Natural killer cell treated with Interleukin-12 subunit alpha and Interleukin-12 subunit beta and Interleukin-15 and Interleukin-18, amount 100 ng/mL, for 72 hours (primary cell): ENCODE measurements around the gene TADA2A. TPM values are rescaled to one million over a fixed set of nuclear protein-coding genes. Genes with fewer than 3 reads are reported as not detected.

Source experiments
- ATAC-seq, 2 donors: fragments of 150-1000 bp; cut with Tn5 transposase in 1 of 2; sonication (Bioruptor Pico), chemical (Tn5 transposase) in 1 of 2; 2 replicates each; pipeline ENCODE4 v1.10.0; 2021
- DNase-seq: peaks from one replicate; pipeline ENCODE4 v3.0.0; 2022; ENCODE audit warnings: low spot score
- H3K27ac Mint-ChIP-seq, 2 donors: 1 replicate in 1 of 2; 2 replicates in 1 of 2; pipeline ENCODE4 v1.8.0; 2022; ENCODE audit warnings: mixed read lengths in 2 of 2, mild to moderate bottlenecking in 1 of 2, moderate library complexity in 1 of 2
- H3K27me3 Mint-ChIP-seq, 2 donors: 1 replicate in 1 of 2; 2 replicates in 1 of 2; pipeline ENCODE4 v1.8.0; 2022; ENCODE audit warnings: mixed read lengths in 2 of 2
- H3K36me3 Mint-ChIP-seq: one replicate; pipeline ENCODE4 v1.8.0; 2022; ENCODE audit warnings: mixed read lengths
- H3K4me1 Mint-ChIP-seq, 2 donors: 1 replicate in 1 of 2; 2 replicates in 1 of 2; pipeline ENCODE4 v1.8.0; 2022; ENCODE audit warnings: low read depth in 2 of 2, mixed read lengths in 2 of 2, mild to moderate bottlenecking in 1 of 2
- H3K4me3 Mint-ChIP-seq: one replicate; pipeline ENCODE4 v1.8.0; 2022; ENCODE audit warnings: mixed read lengths
- H3K9me3 Mint-ChIP-seq: 2 replicates; pipeline ENCODE4 v1.8.0; 2022; ENCODE audit warnings: mixed read lengths
- total RNA-seq, 2 donors: library from RNA; stranded (reverse); gene quantifications; one replicate each; pipeline ENCODE4 v1.2.3, GENCODE V29; 2022

The TADA2A gene
- total RNA-seq, 2 donors from 2014 or later, result 30.5 to 55.4 TPM

GRCh38 chr17:37519251-37519985 lies 112.7 kb downstream of the TADA2A start:
- Mint-ChIP-seq H3K36me3 (peaks cover 21% of the 10 kb centered on the region), H3K9me3 (no peaks in the 10 kb centered on the region), H3K27ac (peak overlapping the region; percentile 79 to 81), H3K4me1 (peaks cover 17 to 28% of the 10 kb centered on the region in 2 donors), H3K4me3 (no peak overlapping the region), H3K27me3 (no peaks in the 10 kb centered on the region)
- no peak for DNase-seq
- no peak for ATAC-seq

- Mint-ChIP-seq H3K4me1 (peaks cover 17 to 28% of the 10 kb centered on the region in 2 donors), H3K4me3 (no peak overlapping the region), H3K9me3 (no peaks in the 10 kb centered on the region), H3K36me3 (peaks cover 21% of the 10 kb centered on the region), H3K27ac (peak overlapping the region; percentile 79 to 81), H3K27me3 (no peaks in the 10 kb centered on the region)
- ATAC-seq (no peak), DNase-seq (no peak)
Observed at GRCh38 chr17:37520174-37520573, 113.5 kb downstream of the TADA2A start.

GRCh38 chr17:37521821-37522220 lies 115.1 kb downstream of the TADA2A start:
- Mint-ChIP-seq H3K4me1 (peaks cover 17 to 28% of the 10 kb centered on the region in 2 donors), H3K27me3 (no peaks in the 10 kb centered on the region), H3K4me3 (no peak overlapping the region), H3K27ac (no peak overlapping the region), H3K36me3 (peaks cover 25% of the 10 kb centered on the region), H3K9me3 (no peaks in the 10 kb centered on the region)
- DNase-seq (no peak), ATAC-seq (no peak)

- peaks cover 16% of the 10 kb centered on the region for H3K36me3 Mint-ChIP-seq
- no peaks in the 10 kb centered on the region for H3K9me3 Mint-ChIP-seq
- H3K4me3 Mint-ChIP-seq, result no peak overlapping the region
- peak overlapping the region; percentile 36 to 41 for H3K27ac Mint-ChIP-seq
- no peaks in the 10 kb centered on the region for H3K27me3 Mint-ChIP-seq
- ATAC-seq (peak; percentile 36 to 43), DNase-seq (no peak)
- H3K4me1 Mint-ChIP-seq, result peaks cover 17 to 25% of the 10 kb centered on the region in 2 donors
Observed at GRCh38 chr17:37523715-37524219, 117.1 kb downstream of the TADA2A start.

- ATAC-seq (no peak), DNase-seq (no peak)
- Mint-ChIP-seq H3K27ac (no peak overlapping the region), H3K36me3 (peaks cover 13% of the 10 kb centered on the region), H3K9me3 (no peaks in the 10 kb centered on the region), H3K4me1 (peaks cover 6 to 7% of the 10 kb centered on the region in 2 donors), H3K27me3 (no peaks in the 10 kb centered on the region), H3K4me3 (no peak overlapping the region)
Observed at GRCh38 chr17:37527249-37527851, 120.7 kb downstream of the TADA2A start.

Other genes with a start within 250 kb of the TADA2A start
- gene C17orf78, start 30.9 kb upstream of the TADA2A start, total RNA-seq, result not detected
- 100 to 1,000 TPM in 1 of 2 donors, 10 to 100 TPM in 1; 41.9 to 126 TPM for gene ACACA, start 50 bp upstream of the TADA2A start, total RNA-seq
- gene DUSP14, start 83.0 kb downstream of the TADA2A start, total RNA-seq, result 10 to 100 TPM in 1 of 2 donors, 1 to 10 TPM in 1; 8.2 to 10.2 TPM
- gene SYNRG, start 202.5 kb downstream of the TADA2A start, total RNA-seq, result 10 to 100 TPM; 68.7 to 77.4 TPM
- 10 to 100 TPM; 35.0 to 52.9 TPM for gene DDX52, start 236.6 kb downstream of the TADA2A start, total RNA-seq